HepG2 (cell line): ENCODE results near the gene SMIM36. TPM values are rescaled to one million over a fixed set of nuclear protein-coding genes. Genes with fewer than 3 reads are reported as not detected.

Experiments used
- BRD4 ChIP-seq: sonication (generic); formaldehyde crosslinking; IDR thresholded peaks from 2 replicates; pipeline ENCODE4 v1.4.0; 2020; ENCODE audit warnings: missing genetic modification reagents
- CBX2 ChIP-seq, 2 experiments: fragments of 200-600 bp in 1 of 2; sonication (generic); formaldehyde crosslinking in 1 of 2; IDR thresholded peaks; 2 replicates each; pipeline versions ENCODE4 v1.7.0 to v1.8.1; 2018 to 2022; ENCODE audit warnings: low read depth in 2 of 2, low read length in 1 of 2, mild to moderate bottlenecking in 1 of 2, missing genetic modification reagents in 1 of 2
- HMG20A ChIP-seq: IDR thresholded peaks from 2 replicates; pipeline ENCODE4 v1.6.1; 2016; ENCODE audit warnings: borderline replicate concordance
- KMT2A ChIP-seq: sonication (generic); formaldehyde crosslinking; IDR thresholded peaks from 2 replicates; pipeline ENCODE4 v1.4.0; 2020; ENCODE audit warnings: missing genetic modification reagents
- NFYC ChIP-seq: IDR thresholded peaks from 2 replicates; pipeline ENCODE4 v1.6.1; 2016; ENCODE audit warnings: missing genetic modification reagents, missing compliant biosample characterization
- SMC3 ChIP-seq: IDR thresholded peaks from 2 replicates; pipeline ENCODE4 v1.6.1; 2011; ENCODE audit warnings: low read length, improper control_type of control experiment
- SMYD3 ChIP-seq: sonication (generic); formaldehyde crosslinking; IDR thresholded peaks from 2 replicates; pipeline ENCODE4 v1.8.1; 2023; ENCODE audit warnings: mild to moderate bottlenecking, missing genetic modification reagents
- SSRP1 ChIP-seq: IDR thresholded peaks from 2 replicates; pipeline ENCODE4 v1.6.1; 2016; ENCODE audit warnings: control low read depth
- TEAD2 ChIP-seq: sonication (generic); formaldehyde crosslinking; IDR thresholded peaks from 2 replicates; pipeline ENCODE4 v1.9.0; 2021; ENCODE audit warnings: missing genetic modification reagents
- ZC3H13 ChIP-seq: sonication (generic); formaldehyde crosslinking; IDR thresholded peaks from 2 replicates; pipeline ENCODE4 v1.8.1; 2023; ENCODE audit warnings: mild to moderate bottlenecking, missing genetic modification reagents, moderate library complexity
- ZNF629 ChIP-seq: sonication (generic); formaldehyde crosslinking; conservative IDR thresholded peaks from 2 replicates; pipeline ENCODE4 v1.5.0; 2020; ENCODE audit warnings: missing genetic modification reagents
- polyA plus RNA-seq, 8 experiments: library from polyadenylated mRNA; depleted of rRNA in 3 of 8; stranded (reverse) in 7 of 8; unstranded in 1 of 8; fragments of >200 nt; fragmentation: Illumina TruSeq in 4 of 8; extraction: Trizol in 4 of 8; gene quantifications; 2 replicates each; pipeline versions ENCODE4 v1.2.1 to v1.2.3, GENCODE V29; 2011 to 2016; ENCODE audit warnings: low read depth in 4 of 8, missing spikeins in 1 of 8, mixed read lengths in 1 of 8; ENCODE audit not compliant: insufficient read depth in 1 of 8
- total RNA-seq, 5 experiments: library from RNA; depleted of rRNA; stranded (reverse); fragments of >200 nt; fragmentation: Illumina TruSeq; extraction: Trizol; gene quantifications; 2 replicates each; pipeline ENCODE4 v1.2.3, GENCODE V29; 2016; ENCODE audit warnings: low read depth in 1 of 5
- TF ChIP-seq, protein P1 (sequence below), 2 experiments: sonication (generic) in 1 of 2; formaldehyde crosslinking in 1 of 2; IDR thresholded peaks; 2 replicates each; pipeline versions ENCODE4 v1.4.0 to v1.6.1; 2016 to 2020; ENCODE audit warnings: borderline replicate concordance in 1 of 2, low read depth in 1 of 2, mild to moderate bottlenecking in 1 of 2, missing genetic modification reagents in 1 of 2
- TF ChIP-seq, protein P2 (sequence below): sonication (generic); formaldehyde crosslinking; conservative IDR thresholded peaks from 2 replicates; pipeline ENCODE4 v1.4.0; 2020; ENCODE audit warnings: missing genetic modification reagents

Gene SMIM36
- total and polyA plus RNA-seq, 2 of the 13 experiments (the other 11 are each of a cell fraction or from before 2014, with no cell fraction given), result not detected

DNA sequence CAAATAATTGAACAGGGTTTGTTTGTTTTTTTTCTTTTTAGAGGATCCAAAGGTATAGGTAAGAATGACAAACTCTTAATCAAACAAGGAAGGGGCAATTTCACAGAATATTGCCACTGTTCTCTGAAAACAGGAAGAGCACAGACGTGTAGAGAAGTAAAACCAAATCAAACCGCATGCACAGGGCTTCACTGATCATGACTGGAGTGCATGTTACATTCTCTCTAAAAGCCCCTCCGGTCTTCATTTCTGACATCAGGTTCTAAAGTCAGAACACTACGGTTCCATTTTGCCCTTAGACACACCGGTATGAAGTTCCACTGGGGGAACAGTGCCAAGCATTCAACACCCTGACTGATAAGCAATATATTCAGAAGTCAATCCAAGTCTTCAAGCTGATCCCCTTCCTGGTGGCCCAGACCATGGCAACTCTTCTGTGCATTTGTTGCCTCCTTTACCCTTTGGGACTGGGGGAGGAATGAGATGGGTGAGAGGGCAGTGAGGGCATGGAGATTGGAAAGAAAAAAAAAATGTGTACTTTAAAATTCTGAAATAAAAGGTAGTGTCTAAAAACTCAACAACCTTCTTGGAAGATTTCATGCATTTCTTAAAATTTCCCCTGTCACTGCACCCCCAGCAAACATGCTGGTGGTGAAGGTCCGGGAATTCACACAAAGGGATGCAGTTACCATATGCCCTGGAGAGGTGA lies 91.0 kb downstream of the SMIM36 start (continued):
- TF ChIP-seq ZNF629 (CRISPR knock-in tag) (no peak), SMYD3 (CRISPR knock-in tag) (0 out of 2 replicates have a peak, but pooled peaks have one; percentile 15), SMC3 (no peak), NFYC (CRISPR knock-in tag) (0 out of 2 replicates have a peak, but pooled peaks have one; percentile 8), CBX2 (IDR thresholded peaks at IDR 0.05; ENCODE audit: low read depth, low read length) (no peak), CBX2 (CRISPR knock-in tag; IDR thresholded peaks at IDR 0.05; ENCODE audit: low read depth) (no peak), TEAD2 (no peak), HMG20A (CRISPR knock-in tag) (0 out of 2 replicates have a peak, but pooled peaks have one; percentile 6), ZC3H13 (CRISPR knock-in tag) (peak; percentile 63; the same call in 1 of the 2 replicates), KMT2A (CRISPR knock-in tag) (0 out of 2 replicates have a peak, but pooled peaks have one; percentile 5), SSRP1 (CRISPR knock-in tag) (peak; percentile 71; the same call in 1 of the 2 replicates), BRD4 (peak; percentile 66; the same call in 1 of the 2 replicates)
- TF ChIP-seq, protein P1, sequence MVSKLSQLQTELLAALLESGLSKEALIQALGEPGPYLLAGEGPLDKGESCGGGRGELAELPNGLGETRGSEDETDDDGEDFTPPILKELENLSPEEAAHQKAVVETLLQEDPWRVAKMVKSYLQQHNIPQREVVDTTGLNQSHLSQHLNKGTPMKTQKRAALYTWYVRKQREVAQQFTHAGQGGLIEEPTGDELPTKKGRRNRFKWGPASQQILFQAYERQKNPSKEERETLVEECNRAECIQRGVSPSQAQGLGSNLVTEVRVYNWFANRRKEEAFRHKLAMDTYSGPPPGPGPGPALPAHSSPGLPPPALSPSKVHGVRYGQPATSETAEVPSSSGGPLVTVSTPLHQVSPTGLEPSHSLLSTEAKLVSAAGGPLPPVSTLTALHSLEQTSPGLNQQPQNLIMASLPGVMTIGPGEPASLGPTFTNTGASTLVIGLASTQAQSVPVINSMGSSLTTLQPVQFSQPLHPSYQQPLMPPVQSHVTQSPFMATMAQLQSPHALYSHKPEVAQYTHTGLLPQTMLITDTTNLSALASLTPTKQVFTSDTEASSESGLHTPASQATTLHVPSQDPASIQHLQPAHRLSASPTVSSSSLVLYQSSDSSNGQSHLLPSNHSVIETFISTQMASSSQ (IDR thresholded peaks at IDR 0.05; ENCODE audit: low read depth), result no peak
- TF ChIP-seq, protein P1 (CRISPR knock-in tag; IDR thresholded peaks at IDR 0.05; ENCODE audit: borderline replicate concordance), result 0 out of 2 replicates have a peak, but pooled peaks have one; percentile 15
- TF ChIP-seq, protein P2, sequence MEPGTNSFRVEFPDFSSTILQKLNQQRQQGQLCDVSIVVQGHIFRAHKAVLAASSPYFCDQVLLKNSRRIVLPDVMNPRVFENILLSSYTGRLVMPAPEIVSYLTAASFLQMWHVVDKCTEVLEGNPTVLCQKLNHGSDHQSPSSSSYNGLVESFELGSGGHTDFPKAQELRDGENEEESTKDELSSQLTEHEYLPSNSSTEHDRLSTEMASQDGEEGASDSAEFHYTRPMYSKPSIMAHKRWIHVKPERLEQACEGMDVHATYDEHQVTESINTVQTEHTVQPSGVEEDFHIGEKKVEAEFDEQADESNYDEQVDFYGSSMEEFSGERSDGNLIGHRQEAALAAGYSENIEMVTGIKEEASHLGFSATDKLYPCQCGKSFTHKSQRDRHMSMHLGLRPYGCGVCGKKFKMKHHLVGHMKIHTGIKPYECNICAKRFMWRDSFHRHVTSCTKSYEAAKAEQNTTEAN, result 0 out of 2 replicates have a peak, but pooled peaks have one; percentile 6
- TF ChIP-seq, all 625 proteins: peak for 57
